Neural cell (in vitro differentiated cells): ENCODE data around the gene MBNL2. TPM values are rescaled to one million over a fixed set of nuclear protein-coding genes. Genes with fewer than 3 reads are reported as not detected.

ENCODE experiments used
- H2AFZ ChIP-seq: fragments of 200-600, 300-800 bp; sonication (generic), shearing (Covaris generic); 2 replicates; pipeline ENCODE4 v1.6.0; 2014; ENCODE audit warnings: low read depth, mild to moderate bottlenecking, antibody characterized with exemption, low read length, moderate library complexity
- H3F3A ChIP-seq: fragments of 200-600 bp; shearing (Covaris generic); 2 replicates; pipeline ENCODE4 v1.6.1; 2016; ENCODE audit warnings: mild to moderate bottlenecking, moderate library complexity, mixed read lengths, antibody characterized with exemption, low read length; ENCODE audit not compliant: insufficient read depth, poor library complexity, severe bottlenecking
- H3K27ac ChIP-seq: fragments of 200-600, 300-800 bp; sonication (generic), shearing (Covaris generic); 2 replicates; pipeline ENCODE4 v1.5.1; 2014; ENCODE audit warnings: mild to moderate bottlenecking, low read length, moderate library complexity
- H3K27me3 ChIP-seq: fragments of 300-800, 200-600 bp; sonication (generic), shearing (Covaris generic); 2 replicates; pipeline ENCODE4 v1.6.0; 2014; ENCODE audit warnings: mild to moderate bottlenecking, low read depth, low read length, moderate library complexity; ENCODE audit not compliant: insufficient read depth
- H3K36me3 ChIP-seq: fragments of 300-800, 200-600 bp; sonication (generic), shearing (Covaris generic); 2 replicates; pipeline ENCODE4 v1.5.1; 2014; ENCODE audit warnings: mild to moderate bottlenecking, antibody characterized with exemption, low read length, moderate library complexity; ENCODE audit not compliant: insufficient read depth
- H3K4me2 ChIP-seq: fragments of 300-800, 200-600 bp; sonication (generic), shearing (Covaris generic); 2 replicates; pipeline ENCODE4 v1.6.0; 2014; ENCODE audit warnings: mild to moderate bottlenecking, low read length
- H3K4me3 ChIP-seq: fragments of 300-800, 200-600 bp; sonication (generic), shearing (Covaris generic); 2 replicates; pipeline ENCODE4 v1.5.1; 2014; ENCODE audit warnings: mild to moderate bottlenecking, low read length, moderate library complexity
- H3K79me2 ChIP-seq: fragments of 200-600 bp; shearing (Covaris generic); replicated peaks from 2 replicates; pipeline ENCODE4 v1.6.0; 2014; ENCODE audit warnings: mild to moderate bottlenecking, low read length, moderate library complexity; ENCODE audit not compliant: insufficient read depth
- H3K9ac ChIP-seq: fragments of 300-800, 200-600 bp; sonication (generic), shearing (Covaris generic); 2 replicates; pipeline ENCODE4 v1.6.1; 2016; ENCODE audit warnings: mild to moderate bottlenecking, low read length, mixed read lengths
- H3K9me2 ChIP-seq: fragments of 200-600 bp; shearing (Covaris generic); 2 replicates; pipeline ENCODE4 v1.6.1; 2016; ENCODE audit warnings: mild to moderate bottlenecking, low read length, mixed read lengths; ENCODE audit not compliant: insufficient read depth
- H3K9me3 ChIP-seq: fragments of 200-600, 300-800 bp; sonication (generic), shearing (Covaris generic); 2 replicates; pipeline ENCODE4 v1.6.1; 2016; ENCODE audit warnings: mild to moderate bottlenecking, mixed run types, low read length, moderate library complexity, mixed read lengths
- H4K20me1 ChIP-seq: fragments of 200-600 bp; shearing (Covaris generic); 2 replicates; pipeline ENCODE4 v1.6.1; 2016; ENCODE audit warnings: mild to moderate bottlenecking, mixed run types; ENCODE audit not compliant: insufficient read depth
- CTCF ChIP-seq: fragments of 450-650 bp; IDR thresholded peaks from 2 replicates; pipeline ENCODE4 v1.5.1; 2014; ENCODE audit warnings: antibody characterized with exemption, mild to moderate bottlenecking, moderate library complexity; ENCODE audit not compliant: poor library complexity, severe bottlenecking
- EP300 ChIP-seq: fragments of 450-650 bp; conservative IDR thresholded peaks from 2 replicates; pipeline ENCODE4 v1.6.1; 2014; ENCODE audit warnings: antibody characterized with exemption, mild to moderate bottlenecking, moderate library complexity; ENCODE audit not compliant: poor library complexity, severe bottlenecking
- EZH2 ChIP-seq: fragments of 200-600, 300-800 bp; shearing (Covaris generic), sonication (generic); IDR thresholded peaks from 2 replicates; pipeline ENCODE4 v1.6.1; 2014; ENCODE audit warnings: antibody characterized with exemption, low read length, borderline replicate concordance, mild to moderate bottlenecking; ENCODE audit not compliant: insufficient read depth, poor library complexity, severe bottlenecking
- MXI1 ChIP-seq: fragments of 450-650 bp; conservative IDR thresholded peaks from 2 replicates; pipeline ENCODE4 v1.6.1; 2014; ENCODE audit warnings: antibody characterized with exemption, mild to moderate bottlenecking; ENCODE audit not compliant: poor library complexity, severe bottlenecking
- POLR2AphosphoS5 ChIP-seq: IDR thresholded peaks from 2 replicates; pipeline ENCODE4 v1.6.1; 2012
- RAD21 ChIP-seq: fragments of 450-650 bp; conservative IDR thresholded peaks from 2 replicates; pipeline ENCODE4 v1.6.1; 2014; ENCODE audit warnings: antibody characterized with exemption, mild to moderate bottlenecking, moderate library complexity
- REST ChIP-seq: IDR thresholded peaks from 2 replicates; pipeline ENCODE4 v1.6.1; 2012; ENCODE audit warnings: borderline replicate concordance
- SMC3 ChIP-seq: fragments of 450-650 bp; conservative IDR thresholded peaks from 2 replicates; pipeline ENCODE4 v1.6.1; 2014; ENCODE audit warnings: antibody characterized with exemption, mild to moderate bottlenecking, moderate library complexity; ENCODE audit not compliant: poor library complexity
- TAF1 ChIP-seq: IDR thresholded peaks from 2 replicates; pipeline ENCODE4 v1.6.1; 2012; ENCODE audit warnings: low read depth
- polyA plus RNA-seq: library from polyadenylated mRNA; depleted of rRNA; stranded (reverse); fragments of >200 nt; gene quantifications from 2 replicates; pipeline ENCODE4 v1.2.3, GENCODE V29; 2014

Gene MBNL2
- polyA plus RNA-seq, 1 donor from 2014 or later = 4.3 TPM

- Histone ChIP-seq H3K9me3 (no peaks in the 10 kb centered on the region), H3K9ac (no peak overlapping the region), H3K79me2 (no peaks in the 10 kb centered on the region), H3K4me2 (no peak overlapping the region), H3K27me3 (no peaks in the 10 kb centered on the region), H3K27ac (no peak overlapping the region), H3F3A (no peaks in the 10 kb centered on the region), H2AFZ (no peak overlapping the region), H4K20me1 (no peaks in the 10 kb centered on the region), H3K9me2 (no peaks in the 10 kb centered on the region), H3K4me3 (no peak overlapping the region), H3K36me3 (no peaks in the 10 kb centered on the region)
- no peak for TF ChIP-seq EP300
- TF ChIP-seq REST = no peak
- no peak for TF ChIP-seq EZH2
- no peak for TF ChIP-seq RAD21
- no peak for TF ChIP-seq POLR2AphosphoS5
- no peak for TF ChIP-seq TAF1
- no peak for TF ChIP-seq CTCF
- TF ChIP-seq SMC3 = no peak
- TF ChIP-seq MXI1 = no peak
These were observed 47.1 kb upstream of the MBNL2 start for GRCh38 chr13:97175041-97175440.

GRCh38 chr13:97179501-97179900 is 42.6 kb upstream of the MBNL2 start:
- H3K27ac ChIP-seq = no peak overlapping the region
- H3K27me3 ChIP-seq = no peaks in the 10 kb centered on the region
- no peaks in the 10 kb centered on the region for H4K20me1 ChIP-seq
- H3K79me2 ChIP-seq = no peaks in the 10 kb centered on the region
- no peak overlapping the region for H3K9ac ChIP-seq
- no peaks in the 10 kb centered on the region for H3K9me2 ChIP-seq
- no peak overlapping the region for H3K4me3 ChIP-seq
- TF ChIP-seq POLR2AphosphoS5 = no peak
- H2AFZ ChIP-seq = no peak overlapping the region
- H3K9me3 ChIP-seq = no peaks in the 10 kb centered on the region
- H3K4me2 ChIP-seq = no peak overlapping the region
- no peaks in the 10 kb centered on the region for H3F3A ChIP-seq
- H3K36me3 ChIP-seq = no peaks in the 10 kb centered on the region
